GM23248 (cell line): Measurements from ENCODE around the gene MBTPS1.

ENCODE experiments used
- EZH2 ChIP-seq: fragments of 200-600 bp; sonication (generic); IDR thresholded peaks from 2 replicates; pipeline ENCODE4 v1.6.1; 2018; ENCODE audit warnings: antibody characterized with exemption, mild to moderate bottlenecking; ENCODE audit not compliant: insufficient read depth, poor library complexity, severe bottlenecking
- EZH2phosphoT487 ChIP-seq: fragments of 200-600 bp; sonication (generic); IDR thresholded peaks from 2 replicates; pipeline ENCODE4 v1.6.1; 2018; ENCODE audit warnings: antibody characterized with exemption, moderate library complexity, mild to moderate bottlenecking, low read depth; ENCODE audit not compliant: insufficient read depth

- no peak for TF ChIP-seq EZH2phosphoT487
- no peak for TF ChIP-seq EZH2
These were observed 112.3 kb downstream of the MBTPS1 start for GRCh38 chr16:84004442-84004841.
